Measurements from ENCODE around the gene ADPRHL1.
A peak's percentile ranks its signal among the peaks of the same experiment; 100 is the strongest.

ADPRHL1 gene

GRCh38 chr13:113350065-113350937 lies 103.0 kb downstream of the ADPRHL1 start:
- no peak for FAIRE-seq
- TF ChIP-seq, protein P1, sequence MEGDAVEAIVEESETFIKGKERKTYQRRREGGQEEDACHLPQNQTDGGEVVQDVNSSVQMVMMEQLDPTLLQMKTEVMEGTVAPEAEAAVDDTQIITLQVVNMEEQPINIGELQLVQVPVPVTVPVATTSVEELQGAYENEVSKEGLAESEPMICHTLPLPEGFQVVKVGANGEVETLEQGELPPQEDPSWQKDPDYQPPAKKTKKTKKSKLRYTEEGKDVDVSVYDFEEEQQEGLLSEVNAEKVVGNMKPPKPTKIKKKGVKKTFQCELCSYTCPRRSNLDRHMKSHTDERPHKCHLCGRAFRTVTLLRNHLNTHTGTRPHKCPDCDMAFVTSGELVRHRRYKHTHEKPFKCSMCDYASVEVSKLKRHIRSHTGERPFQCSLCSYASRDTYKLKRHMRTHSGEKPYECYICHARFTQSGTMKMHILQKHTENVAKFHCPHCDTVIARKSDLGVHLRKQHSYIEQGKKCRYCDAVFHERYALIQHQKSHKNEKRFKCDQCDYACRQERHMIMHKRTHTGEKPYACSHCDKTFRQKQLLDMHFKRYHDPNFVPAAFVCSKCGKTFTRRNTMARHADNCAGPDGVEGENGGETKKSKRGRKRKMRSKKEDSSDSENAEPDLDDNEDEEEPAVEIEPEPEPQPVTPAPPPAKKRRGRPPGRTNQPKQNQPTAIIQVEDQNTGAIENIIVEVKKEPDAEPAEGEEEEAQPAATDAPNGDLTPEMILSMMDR (IDR thresholded peaks at IDR 0.05; ENCODE audit: insufficient read depth, missing control alignments) = peak; percentile 1
- no peak for DNase-seq (ENCODE audit: insufficient read length, low spot score)
